ENCODE results near the gene GALNT14. TPM values are rescaled to one million over a fixed set of nuclear protein-coding genes. Genes with fewer than 3 reads are reported as not detected.

GALNT14 gene
- total and polyA plus RNA-seq, 2 of the 8 experiments (the other 6 are each of a cell fraction or from before 2014, with no cell fraction given), result 13.0 to 13.7 TPM

GRCh38 chr2:31075941-31076590, 62.2 kb downstream of the GALNT14 start:
- Histone ChIP-seq H3K56ac (replicated peaks; ENCODE audit: insufficient read length, low read depth, low read length) (no peak overlapping the region), H3K18ac (ENCODE audit: extremely low read depth, low read length) (no peak overlapping the region), H2BK15ac (ENCODE audit: low read length) (no peak overlapping the region), H3K4ac (replicated peaks; ENCODE audit: insufficient read length, low read depth, low read length) (no peak overlapping the region), H4K20me1 (replicated peaks in 1 of 2; ENCODE audit: control insufficient read depth in 1 of 2, insufficient read depth in 2 of 2, low read length in 2 of 2) (no peaks in the 10 kb centered on the region), H3K4me3 (ENCODE audit: extremely low read depth in 1 of 4, insufficient read depth in 2 of 4, low read depth in 3 of 4, low read length in 4 of 4) (no peak overlapping the region), H2BK12ac (ENCODE audit: low read depth, low read length) (no peak overlapping the region), H3K14ac (ENCODE audit: insufficient read length) (no peak overlapping the region), H2AFZ (ENCODE audit: low read length) (no peak overlapping the region), H3K79me1 (ENCODE audit: low read depth, low read length) (no peaks in the 10 kb centered on the region), H3K4me2 (ENCODE audit: insufficient read depth in 1 of 2, low read depth in 2 of 2, low read length in 2 of 2) (no peak overlapping the region), H4K91ac (replicated peaks; ENCODE audit: insufficient read length, low read length) (peak overlapping the region; percentile 27), H3K9me3 (ENCODE audit: insufficient read depth in 2 of 2, low read depth in 1 of 2, low read length in 1 of 2) (no peaks in the 10 kb centered on the region), H2BK5ac (ENCODE audit: low read depth, low read length) (no peak overlapping the region), H4K5ac (ENCODE audit: insufficient read length, low read depth, low read length) (no peak overlapping the region), H4K8ac (ENCODE audit: extremely low read depth, insufficient read depth, low read length) (no peak overlapping the region), H2AK5ac (ENCODE audit: low read depth, low read length) (no peak overlapping the region), H3K27ac (ENCODE audit: low read depth, low read length) (no peak overlapping the region), H3K9ac (replicated peaks in 1 of 4; ENCODE audit: extremely low read depth in 1 of 4, low read depth in 3 of 4, low read length in 3 of 4) (no peak overlapping the region), H2BK120ac (replicated peaks; ENCODE audit: low read depth, low read length) (no peak overlapping the region), H3K79me2 (ENCODE audit: control insufficient read depth in 1 of 2, insufficient read depth in 2 of 2, low read length in 2 of 2) (no peaks in the 10 kb centered on the region), H3K36me3 (ENCODE audit: control insufficient read depth in 2 of 4, insufficient read depth in 4 of 4, low read length in 3 of 4) (no peaks in the 10 kb centered on the region), H3K23ac (ENCODE audit: insufficient read length) (no peak overlapping the region), H3K23me2 (ENCODE audit: low read depth, low read length) (no peaks in the 10 kb centered on the region; the same call in 1 of the 2 replicates), H2BK20ac (ENCODE audit: low read length) (no peak overlapping the region), H3K27me3 (replicated peaks in 1 of 4; ENCODE audit: control insufficient read depth in 3 of 4, extremely low read depth in 1 of 4, insufficient read depth in 3 of 4, low read length in 3 of 4) (0 out of 7 replicates have a peak, but pooled peaks cover 0 to 2% (median 0%) of the 10 kb centered on the region in 4 experiments), H3K4me1 (replicated peaks in 1 of 4; ENCODE audit: control insufficient read depth in 3 of 4, insufficient read depth in 4 of 4, low read length in 3 of 4) (peaks cover 0 to 8% (median 3%) of the 10 kb centered on the region in 4 experiments; a peak in 4 of 7 replicates)
- ChIA-PET CTCF (ENCODE audit: partially characterized antibody) (interaction anchor here (0.8 to 1.4 kb wide), 4 partner anchors 11 to 213 kb away, joined by 3 to 6 read pairs (median 4); no protein-coding TSS in a partner anchor), POLR2A (ENCODE audit: partially characterized antibody) (no interaction called here)
- no peak for TF ChIP-seq NANOG (IDR thresholded peaks at IDR 0.05; ENCODE audit: insufficient read depth, low read depth, low read length, poor library complexity, severe bottlenecking)
- no peak for FAIRE-seq
- peak in 1 of 2 experiments; percentile 20 for DNase-seq (ENCODE audit: low read depth in 1 of 2, low spot score in 2 of 2)
- WGBS, 2 experiments (ENCODE audit: extremely low coverage in 1 of 2, insufficient coverage in 1 of 2, insufficient read length in 1 of 2, insufficient replicate concordance in 2 of 2, low coverage in 1 of 2, low lambda C conversion rate in 2 of 2, missing lambda C conversion rate in 1 of 2), result 87% methylated on average over 6 of the region's 6 CpGs; no CpG with 5 or more reads in 1 of the 2 experiments

All from H1 (cell line).